GM12878 (cell line): Measurements from ENCODE around the gene MPDZ. TPM values are rescaled to one million over a fixed set of nuclear protein-coding genes. Genes with fewer than 3 reads are reported as not detected.

ENCODE experiments used
- CEBPB ChIP-seq, 2 experiments: fragments of 150-350 bp in 1 of 2; IDR thresholded peaks; 2 replicates each; pipeline ENCODE4 v1.6.1; 2012 to 2014; ENCODE audit warnings: low read depth in 2 of 2, low read length in 2 of 2, borderline replicate concordance in 1 of 2, inconsistent platforms in 1 of 2
- CHD2 ChIP-seq: IDR thresholded peaks from 2 replicates; pipeline ENCODE4 v1.6.1; 2011; ENCODE audit warnings: low read depth, low read length, improper control_type of control experiment, borderline replicate concordance
- CTCF ChIP-seq, 3 experiments: IDR thresholded peaks in 2 of 3; conservative IDR thresholded peaks in 1 of 3; 2 replicates each; pipeline ENCODE4 v1.5.1; 2011; ENCODE audit warnings: low read depth in 3 of 3, low read length in 3 of 3, mild to moderate bottlenecking in 3 of 3, control low read depth in 2 of 3, moderate library complexity in 2 of 3, inconsistent platforms in 1 of 3, mixed read lengths in 1 of 3; ENCODE audit not compliant: control insufficient read depth in 2 of 3, insufficient read depth in 1 of 3; ENCODE audit errors: extremely low read depth in 1 of 3
- CUX1 ChIP-seq: IDR thresholded peaks from 2 replicates; pipeline ENCODE4 v1.6.1; 2012; ENCODE audit warnings: improper control_type of control experiment, low read depth, low read length; ENCODE audit not compliant: insufficient replicate concordance
- IRF5 ChIP-seq: fragments of 450-650 bp; IDR thresholded peaks from 2 replicates; pipeline ENCODE4 v1.6.1; 2017; ENCODE audit warnings: borderline replicate concordance
- PBX3 ChIP-seq: IDR thresholded peaks from 2 replicates; pipeline ENCODE4 v1.6.1; 2011; ENCODE audit warnings: mild to moderate bottlenecking, low read depth, low read length, moderate library complexity; ENCODE audit not compliant: insufficient replicate concordance
- USF1 ChIP-seq: IDR thresholded peaks from 2 replicates; pipeline ENCODE4 v1.6.1; 2011; ENCODE audit warnings: borderline replicate concordance, low read depth, mild to moderate bottlenecking, moderate library complexity, mixed read lengths, low read length; ENCODE audit not compliant: insufficient read depth; ENCODE audit errors: extremely low read length
- ZBTB33 ChIP-seq: fragments of 450-650 bp; IDR thresholded peaks from 2 replicates; pipeline ENCODE4 v1.6.1; 2017; ENCODE audit warnings: mild to moderate bottlenecking
- ZBTB4 ChIP-seq: fragments of 450-650 bp; formaldehyde crosslinking; IDR thresholded peaks from 2 replicates; pipeline ENCODE4 v1.4.0; 2022; ENCODE audit warnings: mild to moderate bottlenecking, moderate library complexity
- polyA plus RNA-seq, 11 experiments: library from polyadenylated mRNA; depleted of rRNA in 4 of 11; unstranded in 6 of 11; stranded (reverse) in 5 of 11; fragments of >200 nt; fragmentation: Nextera tagmentation in 4 of 11; fragmentation: Illumina TruSeq in 1 of 11; extraction: Ambion mirVana in 4 of 11; extraction: Trizol in 1 of 11; gene quantifications; 1 replicate in 1 of 11; 2 replicates in 10 of 11; pipeline versions ENCODE4 v1.2.1 to v1.2.3, GENCODE V29; 2011 to 2016; ENCODE audit warnings: inconsistent platforms in 2 of 11, missing spikeins in 2 of 11, low read depth in 1 of 11
- total RNA-seq, 4 experiments: library from RNA; depleted of rRNA in 3 of 4; stranded (reverse); fragments of >200 nt in 3 of 4; fragmentation: Illumina TruSeq in 1 of 4; extraction: Trizol in 1 of 4; gene quantifications; 2 replicates each; pipeline versions ENCODE4 v1.2.1 to v1.2.3, GENCODE V29; 2013 to 2021

Gene MPDZ
- total and polyA plus RNA-seq, 10 of the 15 experiments (the other 5 are each of a cell fraction or from before 2014, with no cell fraction given), result 0.36 TPM; not detected in 9

GRCh38 chr9:13234932-13235331, 44.6 kb downstream of the MPDZ start (continued):
- no peak for TF ChIP-seq CUX1
- no peak for TF ChIP-seq IRF5
- TF ChIP-seq ZBTB4 (CRISPR knock-in tag), result no peak
- TF ChIP-seq CEBPB (IDR thresholded peaks at IDR 0.05; ENCODE audit: borderline replicate concordance in 1 of 2, low read depth in 2 of 2, low read length in 2 of 2), result no peak
- no peak for TF ChIP-seq USF1
- no peak for TF ChIP-seq ZBTB33
- TF ChIP-seq CTCF (IDR thresholded peaks at IDR 0.05 in 2 of 3, conservative IDR thresholded peaks at IDR 0.05 in 1 of 3; ENCODE audit: control insufficient read depth in 2 of 3, extremely low read depth in 1 of 3, insufficient read depth in 1 of 3, low read depth in 3 of 3, low read length in 3 of 3), result no peak
- no peak for TF ChIP-seq CHD2
- TF ChIP-seq PBX3, result no peak
- TF ChIP-seq, all 136 proteins: peak for 0
